ENCODE measurements around the gene ZNF716.
"Not testable (repeated sequence)": the region's sequence is repeated elsewhere in the genome, so short reads cannot be mapped to it uniquely, and the experiment has no call there.

The ZNF716 gene

GRCh38 chr7:57449904-57450303, at the start of gene ZNF716:
Gene ZNF716, plus strand, starts transcription at chr7:57450177. Its CDS starts 112 bp downstream, at chr7:57450289.
- DNase-seq: no peak

GRCh38 chr7:57400531-57401155, 49.3 kb upstream of the ZNF716 start:
- no peak for DNase-seq

GRCh38 chr7:57403051-57403450, 46.9 kb upstream of the ZNF716 start:
- DNase-seq: not testable (repeated sequence)

GRCh38 chr7:57403601-57404342, 46.2 kb upstream of the ZNF716 start:
- no peak for DNase-seq

GRCh38 chr7:57404343-57404966, 45.5 kb upstream of the ZNF716 start:
- no peak for DNase-seq

GRCh38 chr7:57404967-57405421, 45.0 kb upstream of the ZNF716 start:
- DNase-seq: no peak

GRCh38 chr7:57407125-57407524, 42.9 kb upstream of the ZNF716 start:
- no peak for DNase-seq

GRCh38 chr7:57412168-57412567, 37.8 kb upstream of the ZNF716 start:
- no peak for DNase-seq

GRCh38 chr7:57412618-57413017, 37.4 kb upstream of the ZNF716 start:
- no peak for DNase-seq

- DNase-seq: no peak
Observed at GRCh38 chr7:57413529-57414398, 36.2 kb upstream of the ZNF716 start.

GRCh38 chr7:57414415-57414814, 35.6 kb upstream of the ZNF716 start:
- no peak for DNase-seq

- DNase-seq: no peak
Observed at GRCh38 chr7:57414852-57415251, 35.1 kb upstream of the ZNF716 start.

- no peak for DNase-seq
Observed at GRCh38 chr7:57415326-57415725, 34.7 kb upstream of the ZNF716 start.

- DNase-seq: no peak
Observed at GRCh38 chr7:57415730-57416129, 34.2 kb upstream of the ZNF716 start.

GRCh38 chr7:57416601-57417358, 33.2 kb upstream of the ZNF716 start:
- no peak for DNase-seq

GRCh38 chr7:57417736-57418135, 32.2 kb upstream of the ZNF716 start:
- no peak for DNase-seq

- DNase-seq: no peak
Observed at GRCh38 chr7:57423768-57424167, 26.2 kb upstream of the ZNF716 start.

GRCh38 chr7:57424515-57425238, 25.3 kb upstream of the ZNF716 start:
- DNase-seq: no peak

GRCh38 chr7:57425239-57425944, 24.6 kb upstream of the ZNF716 start:
- no peak for DNase-seq

- no peak for DNase-seq
Observed at GRCh38 chr7:57425969-57426628, 23.9 kb upstream of the ZNF716 start.

Measured in kidney glomerular epithelial cell (primary cell).